Psoas muscle (tissue), 8 donors: Measurements from ENCODE around the gene NEK10. TPM values are rescaled to one million over a fixed set of nuclear protein-coding genes. Genes with fewer than 3 reads are reported as not detected.

Source experiments
- ATAC-seq, 4 donors: fragments of 200-7000 bp; cut with Tn5 transposase; one replicate each; pipeline ENCODE4 v1.9.1; 2020; ENCODE audit warnings: moderate library complexity in 3 of 4, mild to moderate bottlenecking in 2 of 4
- DNase-seq, 2 donors: peaks; one replicate each; pipeline ENCODE4 v3.0.0-alpha.2; 2020
- H3K27ac ChIP-seq: fragments of 200-600 bp; one replicate; pipeline ENCODE4 v1.8.0; 2022
- H3K27me3 ChIP-seq, 3 donors: fragments of 200-600 bp in 1 of 3; one replicate each; pipeline versions ENCODE4 v1.6.1 to v1.8.0; 2013 to 2022; ENCODE audit warnings: low read length in 2 of 3, mild to moderate bottlenecking in 2 of 3, moderate library complexity in 1 of 3; ENCODE audit not compliant: insufficient read depth in 3 of 3
- H3K36me3 ChIP-seq, 2 donors: fragments of 200-600 bp in 1 of 2; one replicate each; pipeline versions ENCODE4 v1.6.1 to v1.8.0; 2013 to 2022; ENCODE audit warnings: low read depth in 1 of 2, mild to moderate bottlenecking in 1 of 2, moderate library complexity in 1 of 2; ENCODE audit not compliant: insufficient read depth in 1 of 2
- H3K4me1 ChIP-seq: fragments of 200-600 bp; one replicate; pipeline ENCODE4 v1.8.0; 2022
- H3K4me3 ChIP-seq: fragments of 200-600 bp; one replicate; pipeline ENCODE4 v1.8.0; 2022; ENCODE audit warnings: mild to moderate bottlenecking
- H3K9me3 ChIP-seq: fragments of 200-600 bp; one replicate; pipeline ENCODE4 v1.8.0; 2022
- WGBS, 3 donors: extraction: QIAGEN DNeasy Blood & Tissue Kit; methylation state at CpG; one replicate each; pipeline versions ENCODE4 v1.1.6 to v1.1.7; 2013; 5-methylcytosine and 5-hydroxymethylcytosine counted together
- intact Hi-C, 2 donors: fragments of 100-400 bp; cut with DNase I; formaldehyde crosslinking; loops; one replicate each; pipeline versions ENCODE4 v1.11.0 to v1.14.2; 2022
- polyA plus RNA-seq, 3 donors: library from polyadenylated mRNA; stranded (reverse); fragments of 200-250 nt; gene quantifications; one replicate each; pipeline ENCODE4 v1.2.3, GENCODE V29; 2013
- total RNA-seq, 4 donors: library from RNA; stranded (reverse); fragmentation: NEBNext Ultra II Directional in 2 of 4; extraction: Animal tissue kit (Norgen Biotek cat#: 25700) in 2 of 4; gene quantifications; one replicate each; pipeline versions ENCODE4 v1.2.1 to v1.2.4, GENCODE V29; 2021 to 2023
- TF ChIP-seq, protein P1 (sequence below): fragments of 200-600 bp; IDR thresholded peaks from one replicate; pipeline ENCODE4 v1.8.0; 2022; ENCODE audit warnings: antibody characterized with exemption
- donor health status: healthy with polysubstance abuse.
- donor health status: DM: no; HTN: no; CAD: no; lungs with moderate emphysema.
- donor health status: Bipolar disorder and iron deficiency.
- donor health status: healthy.
- donor health status: DM: yes; HTN: yes; CAD: no.
- donor health status: DM: no; HTN: no; CAD: no.
- donor health status: DM: no; HTN: no; CAD: no.
- donor health status: DM: yes; HTN: yes; CAD: no.

The NEK10 gene
- total and polyA plus RNA-seq, 7 donors, result 0.44 to 16.6 (median 5.0) TPM

DNA sequence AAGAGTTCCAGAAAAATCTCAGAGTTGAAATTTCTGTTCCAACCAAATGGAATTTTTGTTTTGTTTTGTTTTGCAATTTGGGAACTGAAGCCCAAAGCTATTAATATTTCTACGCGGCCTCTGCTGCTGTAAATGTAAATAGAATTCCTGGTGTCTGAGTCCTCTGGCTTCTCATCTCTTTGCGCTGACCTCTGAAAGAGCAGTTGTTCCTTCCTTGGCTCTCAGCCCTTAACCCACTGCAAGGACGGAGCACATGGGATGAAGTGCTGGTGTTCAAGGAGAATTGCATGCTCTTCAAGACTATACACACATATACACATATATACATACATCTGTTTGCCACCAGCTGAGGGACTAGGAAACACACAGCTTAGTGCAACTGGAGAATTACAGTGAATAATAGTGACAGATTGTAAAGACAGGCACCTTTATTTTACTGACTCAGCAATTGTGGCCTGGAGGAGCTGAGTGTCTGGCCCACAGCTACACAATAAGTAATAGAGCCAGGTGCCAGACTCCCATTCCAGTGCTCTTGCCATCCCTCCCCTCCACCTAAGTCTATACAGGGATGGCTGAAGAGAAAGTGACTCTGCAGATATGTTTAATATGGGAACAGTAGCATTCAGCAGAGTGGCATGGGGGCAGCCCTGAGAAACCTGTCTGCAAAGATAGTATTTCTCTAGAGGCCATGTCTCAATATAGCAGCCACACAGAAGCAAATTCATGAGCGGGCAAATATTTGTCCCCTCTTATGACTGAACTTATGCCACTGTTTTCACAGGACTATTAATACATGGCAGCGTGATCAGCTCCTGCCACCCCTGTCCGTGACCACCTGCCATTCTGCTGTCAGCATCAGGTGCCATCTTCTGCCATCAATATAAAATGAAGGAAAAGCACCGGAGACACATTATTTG is 42.3 kb downstream of the NEK10 start:
- TF ChIP-seq, protein P1, sequence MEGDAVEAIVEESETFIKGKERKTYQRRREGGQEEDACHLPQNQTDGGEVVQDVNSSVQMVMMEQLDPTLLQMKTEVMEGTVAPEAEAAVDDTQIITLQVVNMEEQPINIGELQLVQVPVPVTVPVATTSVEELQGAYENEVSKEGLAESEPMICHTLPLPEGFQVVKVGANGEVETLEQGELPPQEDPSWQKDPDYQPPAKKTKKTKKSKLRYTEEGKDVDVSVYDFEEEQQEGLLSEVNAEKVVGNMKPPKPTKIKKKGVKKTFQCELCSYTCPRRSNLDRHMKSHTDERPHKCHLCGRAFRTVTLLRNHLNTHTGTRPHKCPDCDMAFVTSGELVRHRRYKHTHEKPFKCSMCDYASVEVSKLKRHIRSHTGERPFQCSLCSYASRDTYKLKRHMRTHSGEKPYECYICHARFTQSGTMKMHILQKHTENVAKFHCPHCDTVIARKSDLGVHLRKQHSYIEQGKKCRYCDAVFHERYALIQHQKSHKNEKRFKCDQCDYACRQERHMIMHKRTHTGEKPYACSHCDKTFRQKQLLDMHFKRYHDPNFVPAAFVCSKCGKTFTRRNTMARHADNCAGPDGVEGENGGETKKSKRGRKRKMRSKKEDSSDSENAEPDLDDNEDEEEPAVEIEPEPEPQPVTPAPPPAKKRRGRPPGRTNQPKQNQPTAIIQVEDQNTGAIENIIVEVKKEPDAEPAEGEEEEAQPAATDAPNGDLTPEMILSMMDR, result no peak
- ATAC-seq (peak; percentile 90 to 95 (median 92)), DNase-seq (peak in 1 of 2 donors; percentile 56)
- 24 to 32% (median 29%) methylated on average over 8 of the region's 8 CpGs for WGBS, 3 donors
- Histone ChIP-seq H3K4me3 (peak overlapping the region; percentile 39), H3K36me3 (no peaks in the 10 kb centered on the region), H3K9me3 (no peaks in the 10 kb centered on the region), H3K4me1 (peaks cover 28% of the 10 kb centered on the region), H3K27me3 (no peaks in the 10 kb centered on the region), H3K27ac (peak overlapping the region; percentile 88)
- intact Hi-C loops, result no loop called here

DNA sequence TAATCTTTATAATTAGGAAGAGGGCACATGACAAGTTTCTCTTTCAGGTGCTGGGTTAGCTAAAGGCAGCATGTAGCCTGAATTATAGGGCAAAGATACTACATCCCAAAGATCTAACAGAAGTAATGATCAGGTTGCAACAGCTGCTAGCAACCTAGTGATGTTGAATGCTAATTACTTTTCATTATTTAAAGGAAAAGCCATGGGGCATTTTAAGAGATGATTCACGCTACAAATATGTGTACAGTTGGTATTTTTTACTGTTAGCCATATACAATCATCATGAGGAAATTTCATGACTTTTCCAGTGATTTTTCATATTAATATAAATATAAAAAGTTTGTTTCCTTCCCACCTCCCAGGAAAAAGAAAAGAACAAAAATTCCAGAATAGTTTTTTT is 43.0 kb downstream of the NEK10 start:
- TF ChIP-seq, protein P1, result no peak
- DNase-seq (no peak), ATAC-seq (no peak)
- Histone ChIP-seq H3K36me3 (no peaks in the 10 kb centered on the region), H3K27ac (peak overlapping the region; percentile 88), H3K4me1 (peaks cover 28% of the 10 kb centered on the region), H3K9me3 (no peaks in the 10 kb centered on the region), H3K4me3 (peak overlapping the region; percentile 39), H3K27me3 (no peaks in the 10 kb centered on the region)
- intact Hi-C loops, result no loop called here
- 72 to 80% (median 72%) methylated on average over 1 of the region's 1 CpG for WGBS, 3 donors

DNA sequence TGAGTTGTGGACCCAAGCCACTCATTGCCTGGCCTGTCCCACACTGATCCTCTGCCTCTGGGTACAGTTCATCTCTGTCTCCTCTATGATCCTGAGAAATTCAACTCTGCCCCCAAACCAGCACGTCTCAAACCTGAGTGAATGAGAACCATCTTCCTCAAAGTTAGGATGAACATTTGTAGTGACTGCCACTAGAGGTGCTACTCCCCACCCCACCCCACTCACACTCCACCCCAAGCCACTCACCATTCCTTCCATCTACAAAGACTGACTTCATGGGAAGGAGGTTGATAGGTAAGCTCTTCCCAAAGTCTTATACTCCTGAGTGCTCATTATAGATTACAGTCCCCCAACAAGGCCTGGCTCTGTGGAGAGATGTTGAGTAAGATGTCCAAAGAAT is 43.8 kb downstream of the NEK10 start:
- Histone ChIP-seq H3K9me3 (no peaks in the 10 kb centered on the region), H3K36me3 (no peaks in the 10 kb centered on the region), H3K4me1 (peaks cover 35% of the 10 kb centered on the region), H3K4me3 (no peak overlapping the region), H3K27me3 (no peaks in the 10 kb centered on the region), H3K27ac (peak overlapping the region; percentile 88)
- intact Hi-C loops, result no loop called here
- DNase-seq (no peak), ATAC-seq (no peak)
- TF ChIP-seq, protein P1, result no peak
- WGBS, 3 donors, result 85 to 92% (median 91%) methylated on average over 1 of the region's 1 CpG

DNA sequence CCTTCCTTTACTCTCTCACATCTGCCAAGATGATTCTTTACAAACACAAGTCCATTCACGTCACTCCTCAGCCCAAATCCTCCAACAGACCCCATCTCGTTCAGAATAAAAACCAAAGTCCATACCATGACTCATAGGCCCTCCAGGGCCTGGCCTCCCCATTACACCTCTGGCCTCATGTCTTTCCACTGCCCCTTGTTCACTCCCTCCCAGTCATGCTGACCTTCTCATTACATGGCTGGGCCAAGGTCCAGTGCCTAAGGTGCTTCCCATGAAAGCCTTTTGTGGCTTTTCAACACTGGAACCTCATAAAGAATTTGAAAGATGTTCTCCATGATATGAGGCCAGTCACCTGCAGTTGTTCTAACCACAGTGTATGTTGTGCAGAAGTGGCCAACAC is 44.5 kb downstream of the NEK10 start:
- no peak for DNase-seq
- TF ChIP-seq, protein P1, result no peak
- no peaks in the 10 kb centered on the region for H3K36me3 ChIP-seq
- intact Hi-C loops, result no loop called here
- no peak for ATAC-seq
- peaks cover 42% of the 10 kb centered on the region for H3K4me1 ChIP-seq
- no peak overlapping the region for H3K4me3 ChIP-seq
- no peaks in the 10 kb centered on the region for H3K27me3 ChIP-seq
- 59 to 80% (median 72%) methylated on average over 2 of the region's 2 CpGs for whole genome bisulfite sequencing, 3 donors
- H3K9me3 ChIP-seq, result no peaks in the 10 kb centered on the region
- H3K27ac ChIP-seq, result peak overlapping the region; percentile 88
